ENCODE measurements around the gene SEPHS2. TPM values are rescaled to one million over a fixed set of nuclear protein-coding genes. Genes with fewer than 3 reads are reported as not detected.

Gene SEPHS2
- total and polyA plus RNA-seq, 2 donors from 2014 or later: 82.3 to 137 TPM

DNA sequence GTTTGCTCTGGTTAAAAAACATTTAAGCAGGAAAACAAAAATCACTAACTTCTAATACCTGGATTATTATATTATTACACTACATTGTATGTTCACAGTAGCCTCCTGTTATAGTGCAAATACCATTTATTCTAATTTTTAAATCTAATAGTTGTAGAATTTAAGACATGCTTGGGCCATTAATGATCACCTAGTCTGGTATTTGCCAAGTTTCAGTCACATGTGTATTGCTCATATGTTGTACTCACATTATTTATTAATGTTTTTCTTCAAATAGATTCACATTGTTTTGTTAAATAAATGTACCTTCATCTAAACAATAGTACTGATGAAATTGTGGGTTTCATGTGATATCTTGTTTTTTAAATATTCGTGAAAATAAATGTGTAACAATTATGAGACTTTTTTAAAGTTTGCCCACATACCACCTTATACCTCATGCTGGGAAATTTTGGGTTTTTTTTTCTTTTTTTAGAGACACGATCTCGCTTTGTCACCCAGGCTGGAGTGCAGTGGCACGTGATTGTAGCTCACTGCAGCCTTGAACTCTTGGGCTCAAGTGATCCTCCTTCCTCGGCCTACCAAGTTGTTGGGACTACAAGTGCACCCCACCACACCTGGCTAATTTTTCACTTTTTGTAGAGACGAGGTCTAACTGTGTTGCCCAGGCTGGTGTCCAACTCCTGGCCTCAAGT is 32.4 kb downstream of the SEPHS2 start:
- TF ChIP-seq, protein P1, sequence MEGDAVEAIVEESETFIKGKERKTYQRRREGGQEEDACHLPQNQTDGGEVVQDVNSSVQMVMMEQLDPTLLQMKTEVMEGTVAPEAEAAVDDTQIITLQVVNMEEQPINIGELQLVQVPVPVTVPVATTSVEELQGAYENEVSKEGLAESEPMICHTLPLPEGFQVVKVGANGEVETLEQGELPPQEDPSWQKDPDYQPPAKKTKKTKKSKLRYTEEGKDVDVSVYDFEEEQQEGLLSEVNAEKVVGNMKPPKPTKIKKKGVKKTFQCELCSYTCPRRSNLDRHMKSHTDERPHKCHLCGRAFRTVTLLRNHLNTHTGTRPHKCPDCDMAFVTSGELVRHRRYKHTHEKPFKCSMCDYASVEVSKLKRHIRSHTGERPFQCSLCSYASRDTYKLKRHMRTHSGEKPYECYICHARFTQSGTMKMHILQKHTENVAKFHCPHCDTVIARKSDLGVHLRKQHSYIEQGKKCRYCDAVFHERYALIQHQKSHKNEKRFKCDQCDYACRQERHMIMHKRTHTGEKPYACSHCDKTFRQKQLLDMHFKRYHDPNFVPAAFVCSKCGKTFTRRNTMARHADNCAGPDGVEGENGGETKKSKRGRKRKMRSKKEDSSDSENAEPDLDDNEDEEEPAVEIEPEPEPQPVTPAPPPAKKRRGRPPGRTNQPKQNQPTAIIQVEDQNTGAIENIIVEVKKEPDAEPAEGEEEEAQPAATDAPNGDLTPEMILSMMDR (IDR thresholded peaks at IDR 0.05; ENCODE audit: borderline replicate concordance, extremely low read depth, insufficient read depth): no peak
- intact Hi-C loops (cut with DNase I): no loop called here

DNA sequence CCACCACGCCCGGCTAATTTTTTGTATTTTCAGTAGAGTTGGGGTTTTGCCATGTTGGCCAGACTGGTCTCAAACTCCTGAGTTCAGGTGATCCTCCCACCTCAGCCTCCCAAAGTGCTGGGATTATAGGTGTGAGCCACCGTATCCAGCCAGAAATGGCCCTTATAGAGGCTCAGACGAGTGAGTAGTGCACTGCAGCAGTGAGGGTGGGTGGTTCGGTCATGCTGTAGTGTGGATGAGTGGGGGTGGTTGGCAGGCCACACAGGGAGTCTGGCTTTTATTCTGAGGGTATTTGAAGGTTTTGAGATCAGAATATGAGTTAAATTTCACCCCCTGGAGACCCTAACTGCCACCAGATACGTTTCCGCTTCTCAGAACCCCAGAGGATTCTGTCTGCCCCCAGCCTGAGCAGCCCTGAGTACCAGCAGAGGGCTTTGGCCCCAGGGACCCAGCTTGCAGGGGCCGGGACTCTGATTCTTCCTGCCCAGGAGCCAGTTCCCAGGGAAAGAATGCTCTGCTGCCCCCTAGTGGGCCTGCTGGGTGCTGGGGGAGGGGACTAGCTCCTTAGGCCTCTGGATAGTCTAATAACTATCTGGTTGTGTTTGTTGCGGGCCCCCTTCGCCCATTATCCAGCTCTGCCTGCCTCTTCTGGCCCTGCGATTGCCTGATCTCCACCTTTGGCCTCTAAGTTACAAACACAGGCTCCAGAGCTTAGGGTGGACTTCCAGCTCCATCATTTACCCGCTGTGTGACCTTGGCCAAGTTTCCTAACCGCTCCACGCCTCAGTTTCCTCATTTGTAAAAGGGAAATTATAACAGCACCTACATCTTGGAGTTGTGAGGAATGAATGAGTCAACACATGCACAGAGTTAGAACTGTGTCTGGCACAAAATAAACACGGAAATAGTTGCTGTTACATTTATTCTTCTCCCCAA is 36.3 kb downstream of the SEPHS2 start:
- H3K36me3 ChIP-seq (ENCODE audit: control insufficient read depth in 2 of 3, insufficient read depth in 3 of 3, low read length in 3 of 3): peaks cover 0 to 5% (median 4%) of the 10 kb centered on the region in 3 donors
- DNase-seq (peak; percentile 93 to 96 (median 94)), FAIRE-seq (no peak)
- no peaks in the 10 kb centered on the region for H3K9me3 ChIP-seq (ENCODE audit: control insufficient read depth in 2 of 3, insufficient read depth in 1 of 3, low read length in 3 of 3)
- H3K4me1 ChIP-seq (ENCODE audit: control insufficient read depth in 2 of 3, insufficient read depth in 2 of 3, low read depth in 1 of 3, low read length in 3 of 3): peaks cover 0 to 25% (median 17%) of the 10 kb centered on the region in 3 donors
- TF ChIP-seq, protein P1 (IDR thresholded peaks at IDR 0.05; ENCODE audit: borderline replicate concordance, extremely low read depth, insufficient read depth): peak; percentile 96
- peak overlapping the region in 1 of 2 donors; percentile 30 for H3K27ac ChIP-seq (ENCODE audit: low read depth in 2 of 2, low read length in 2 of 2)
- peak overlapping the region in 1 of 3 donors; percentile 43 for H3K9ac ChIP-seq (ENCODE audit: low read length in 3 of 3)
- H3K27me3 ChIP-seq (ENCODE audit: control insufficient read depth, insufficient read depth, low read length): no peaks in the 10 kb centered on the region
- peak overlapping the region in 1 of 3 donors; percentile 25 for H3K4me3 ChIP-seq (ENCODE audit: low read length in 3 of 3)
- intact Hi-C loops (cut with DNase I): no loop called here

More for the DNA sequence above, 32.4 kb downstream of the SEPHS2 start:
- Histone ChIP-seq H3K4me3 (ENCODE audit: low read length in 3 of 3) (no peak overlapping the region), H3K9me3 (ENCODE audit: control insufficient read depth in 2 of 3, insufficient read depth in 1 of 3, low read length in 3 of 3) (no peaks in the 10 kb centered on the region), H3K27ac (ENCODE audit: low read depth in 2 of 2, low read length in 2 of 2) (peak overlapping the region; percentile 79 to 92), H3K9ac (ENCODE audit: low read length in 3 of 3) (peak overlapping the region in 1 of 3 donors; percentile 80), H3K36me3 (ENCODE audit: control insufficient read depth in 2 of 3, insufficient read depth in 3 of 3, low read length in 3 of 3) (peaks cover 0 to 5% (median 4%) of the 10 kb centered on the region in 3 donors), H3K4me1 (ENCODE audit: control insufficient read depth in 2 of 3, insufficient read depth in 2 of 3, low read depth in 1 of 3, low read length in 3 of 3) (peaks cover 0 to 25% (median 12%) of the 10 kb centered on the region in 3 donors), H3K27me3 (ENCODE audit: control insufficient read depth, insufficient read depth, low read length) (no peaks in the 10 kb centered on the region)
- DNase-seq (no peak), FAIRE-seq (peak; percentile 21)

DNA sequence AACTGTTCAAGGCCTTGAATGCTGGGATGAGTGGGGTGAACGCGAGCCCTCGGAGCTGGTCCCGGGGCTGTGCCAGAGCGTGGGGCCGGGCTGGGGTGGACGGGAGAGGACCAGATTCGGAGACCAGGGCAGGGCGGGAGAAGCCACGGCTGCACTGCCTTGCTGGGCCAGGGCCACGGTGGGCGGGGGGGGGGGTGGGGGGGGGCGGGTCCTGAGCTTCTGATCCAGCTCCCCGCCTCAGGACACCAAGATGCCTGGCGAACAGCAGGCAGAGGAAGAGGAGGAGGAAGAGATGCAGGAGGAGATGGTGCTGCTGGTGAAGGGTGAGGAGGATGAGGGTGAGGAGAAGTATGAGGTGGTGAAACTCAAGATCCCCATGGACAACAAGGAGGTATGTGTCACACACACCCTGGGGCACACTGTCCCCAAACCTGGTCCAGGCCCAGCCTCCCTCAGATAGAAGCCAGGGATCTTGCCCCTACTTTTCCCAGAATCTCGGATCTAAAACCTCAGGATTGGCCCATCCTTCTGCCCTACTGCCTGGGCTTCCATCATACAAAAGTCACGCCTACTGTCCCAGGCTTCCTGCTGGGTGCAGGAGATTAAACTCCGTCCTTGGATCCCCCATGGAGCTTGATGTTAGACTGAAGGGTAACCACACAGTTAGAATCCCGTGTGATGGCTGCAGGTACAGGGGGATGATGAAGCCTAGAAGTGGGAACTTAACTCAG is 37.7 kb downstream of the SEPHS2 start:
- peak overlapping the region; percentile 15 to 42 (median 26) for H3K9ac ChIP-seq (ENCODE audit: low read length in 3 of 3)

More for the DNA sequence above, 37.7 kb downstream of the SEPHS2 start:
- no peaks in the 10 kb centered on the region for H3K27me3 ChIP-seq (ENCODE audit: control insufficient read depth, insufficient read depth, low read length)
- peaks cover 0 to 2% (median 0%) of the 10 kb centered on the region in 3 donors for H3K36me3 ChIP-seq (ENCODE audit: control insufficient read depth in 2 of 3, insufficient read depth in 3 of 3, low read length in 3 of 3)
- TF ChIP-seq, protein P1 (IDR thresholded peaks at IDR 0.05; ENCODE audit: borderline replicate concordance, extremely low read depth, insufficient read depth): no peak
- no peaks in the 10 kb centered on the region for H3K9me3 ChIP-seq (ENCODE audit: control insufficient read depth in 2 of 3, insufficient read depth in 1 of 3, low read length in 3 of 3)
- DNase-seq: no peak
- intact Hi-C loops (cut with DNase I): no loop called here
- H3K27ac ChIP-seq (ENCODE audit: low read depth in 2 of 2, low read length in 2 of 2): peak overlapping the region; percentile 77 to 88
- H3K4me1 ChIP-seq (ENCODE audit: control insufficient read depth in 2 of 3, insufficient read depth in 2 of 3, low read depth in 1 of 3, low read length in 3 of 3): peaks cover 0 to 17% (median 14%) of the 10 kb centered on the region in 3 donors
- FAIRE-seq: no peak
- peak overlapping the region; percentile 61 to 65 (median 65) for H3K4me3 ChIP-seq (ENCODE audit: low read length in 3 of 3)

Measured in kidney (tissue), 14 donors.